ENCODE data around the gene ERBB2.

DNA sequence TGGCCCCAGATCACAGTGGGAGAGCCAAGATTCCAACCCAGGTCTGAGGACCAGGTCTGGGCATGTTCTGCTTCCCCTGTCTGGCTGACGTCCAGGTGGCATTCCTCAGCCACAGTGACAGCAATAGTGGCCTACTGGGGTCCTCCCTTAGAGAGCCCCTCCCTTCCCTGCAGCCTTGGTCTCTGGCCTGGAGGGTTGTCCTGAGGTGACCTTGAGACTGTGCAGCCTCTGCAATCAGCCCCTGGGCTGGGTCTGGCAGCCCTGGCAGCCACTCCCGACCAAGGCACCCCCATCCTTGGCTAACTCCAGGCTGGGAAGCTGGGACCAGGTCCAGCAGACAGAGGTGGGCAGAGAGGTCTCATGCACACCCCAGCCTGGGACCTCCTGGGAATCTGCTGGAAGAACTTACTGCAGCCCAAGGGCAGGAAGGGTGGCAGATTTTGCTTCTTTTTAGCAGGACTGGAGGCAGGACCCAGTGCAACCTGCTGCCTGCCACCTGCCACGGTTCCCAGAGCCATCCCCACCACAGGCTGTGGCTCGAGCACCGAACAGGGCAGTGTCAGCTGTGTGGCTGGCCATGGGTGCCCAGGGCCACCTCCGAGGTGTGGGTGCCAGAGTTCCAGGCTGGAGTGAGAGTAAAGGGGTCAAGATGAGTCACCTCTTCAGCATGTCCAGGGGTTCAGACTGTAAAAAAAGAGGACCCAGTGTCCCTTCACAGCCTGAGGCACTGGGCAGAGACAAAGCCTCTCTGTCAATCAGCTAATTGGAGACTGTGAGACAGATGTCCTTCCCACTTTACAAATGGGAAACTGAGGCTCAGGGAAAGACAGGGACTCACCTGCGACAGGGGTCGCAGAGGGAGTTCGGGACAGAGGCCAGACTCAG, 50.5 kb downstream of the ERBB2 start:
- TF ChIP-seq, protein P1, sequence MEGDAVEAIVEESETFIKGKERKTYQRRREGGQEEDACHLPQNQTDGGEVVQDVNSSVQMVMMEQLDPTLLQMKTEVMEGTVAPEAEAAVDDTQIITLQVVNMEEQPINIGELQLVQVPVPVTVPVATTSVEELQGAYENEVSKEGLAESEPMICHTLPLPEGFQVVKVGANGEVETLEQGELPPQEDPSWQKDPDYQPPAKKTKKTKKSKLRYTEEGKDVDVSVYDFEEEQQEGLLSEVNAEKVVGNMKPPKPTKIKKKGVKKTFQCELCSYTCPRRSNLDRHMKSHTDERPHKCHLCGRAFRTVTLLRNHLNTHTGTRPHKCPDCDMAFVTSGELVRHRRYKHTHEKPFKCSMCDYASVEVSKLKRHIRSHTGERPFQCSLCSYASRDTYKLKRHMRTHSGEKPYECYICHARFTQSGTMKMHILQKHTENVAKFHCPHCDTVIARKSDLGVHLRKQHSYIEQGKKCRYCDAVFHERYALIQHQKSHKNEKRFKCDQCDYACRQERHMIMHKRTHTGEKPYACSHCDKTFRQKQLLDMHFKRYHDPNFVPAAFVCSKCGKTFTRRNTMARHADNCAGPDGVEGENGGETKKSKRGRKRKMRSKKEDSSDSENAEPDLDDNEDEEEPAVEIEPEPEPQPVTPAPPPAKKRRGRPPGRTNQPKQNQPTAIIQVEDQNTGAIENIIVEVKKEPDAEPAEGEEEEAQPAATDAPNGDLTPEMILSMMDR (IDR thresholded peaks at IDR 0.05; ENCODE audit: low read depth, low read length) = no peak
- no peak for TF ChIP-seq POLR2A (IDR thresholded peaks at IDR 0.05; ENCODE audit: extremely low read depth, insufficient read length)
- TF ChIP-seq, protein P2, sequence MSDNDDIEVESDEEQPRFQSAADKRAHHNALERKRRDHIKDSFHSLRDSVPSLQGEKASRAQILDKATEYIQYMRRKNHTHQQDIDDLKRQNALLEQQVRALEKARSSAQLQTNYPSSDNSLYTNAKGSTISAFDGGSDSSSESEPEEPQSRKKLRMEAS (IDR thresholded peaks at IDR 0.05; ENCODE audit: low read depth, low read length) = no peak
